GM21576 (cell line): ENCODE results near the gene PRKG1.

ENCODE experiments used
- ATAC-seq: cut with Tn5 transposase; IDR thresholded peaks from one replicate; pipeline ENCODE4 v1.9.1; 2021; ENCODE audit warnings: mild to moderate bottlenecking, moderate library complexity; ENCODE audit not compliant: unreplicated experiment

PRKG1 gene

DNA sequence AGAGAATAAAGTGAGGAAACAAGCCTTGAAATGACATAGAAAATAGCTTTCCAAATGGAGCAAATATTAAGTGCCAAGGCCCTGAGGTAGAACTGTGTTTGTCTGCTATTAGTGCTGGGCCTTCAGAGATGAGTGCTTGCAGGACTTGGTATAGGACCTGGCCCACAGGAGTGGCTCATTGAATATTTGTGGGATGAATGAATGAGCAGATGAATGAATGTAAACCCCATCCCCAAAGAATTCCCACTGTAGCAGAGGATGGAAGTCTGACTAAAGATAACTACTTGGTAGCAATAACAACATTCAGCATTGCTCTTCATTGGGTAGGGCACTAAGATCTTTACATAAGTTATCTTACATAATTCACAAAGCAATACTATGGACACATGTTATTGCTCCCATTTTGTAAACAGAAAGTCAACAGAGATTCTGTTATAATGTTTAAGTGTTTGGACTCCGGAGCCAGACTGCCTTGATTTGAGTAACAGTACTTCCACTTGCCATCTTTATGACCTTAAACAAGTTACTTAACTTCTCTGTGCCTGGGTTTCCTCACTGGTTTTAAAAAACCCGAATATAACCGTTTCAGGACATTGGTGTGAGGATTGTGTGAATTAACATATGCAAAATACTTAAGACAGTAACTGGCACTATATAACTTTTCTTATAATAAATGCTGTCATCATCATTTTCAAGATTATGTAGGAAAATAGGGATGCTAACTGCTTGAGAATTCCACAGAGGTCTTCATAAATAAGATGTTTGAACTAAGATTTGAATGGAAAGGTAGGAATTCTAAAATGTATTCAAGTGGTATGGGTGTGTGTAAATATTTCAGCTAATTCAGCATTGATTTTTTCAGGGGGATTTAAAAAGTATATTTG is 141.9 kb downstream of the PRKG1 start:
- ATAC-seq, result no peak

GRCh38 chr10:51217505-51217904 is 143.2 kb downstream of the PRKG1 start:
- ATAC-seq, result no peak

- no peak for ATAC-seq
These were observed 150.4 kb downstream of the PRKG1 start for GRCh38 chr10:51224671-51225161.

GRCh38 chr10:51227897-51228713 is 153.8 kb downstream of the PRKG1 start:
- ATAC-seq, result no peak

DNA sequence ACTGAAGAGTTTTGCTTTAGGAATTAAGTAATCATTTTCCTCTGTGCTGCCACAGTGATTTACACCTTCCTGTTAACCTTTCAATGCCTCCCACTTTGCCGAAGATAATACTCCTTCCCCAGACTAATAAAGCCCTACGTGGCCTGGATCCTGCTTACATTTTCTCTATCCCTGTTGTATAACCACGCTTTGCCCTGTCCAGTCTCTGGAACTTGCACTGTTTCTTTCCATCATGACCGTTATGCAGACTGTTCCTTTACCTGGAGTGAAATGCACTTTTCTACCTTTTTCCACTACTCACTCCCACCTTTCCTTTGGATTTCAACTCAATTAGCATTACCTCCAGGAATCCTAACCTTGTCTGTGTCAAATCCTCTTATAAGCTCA is 154.4 kb downstream of the PRKG1 start:
- ATAC-seq, result no peak

DNA sequence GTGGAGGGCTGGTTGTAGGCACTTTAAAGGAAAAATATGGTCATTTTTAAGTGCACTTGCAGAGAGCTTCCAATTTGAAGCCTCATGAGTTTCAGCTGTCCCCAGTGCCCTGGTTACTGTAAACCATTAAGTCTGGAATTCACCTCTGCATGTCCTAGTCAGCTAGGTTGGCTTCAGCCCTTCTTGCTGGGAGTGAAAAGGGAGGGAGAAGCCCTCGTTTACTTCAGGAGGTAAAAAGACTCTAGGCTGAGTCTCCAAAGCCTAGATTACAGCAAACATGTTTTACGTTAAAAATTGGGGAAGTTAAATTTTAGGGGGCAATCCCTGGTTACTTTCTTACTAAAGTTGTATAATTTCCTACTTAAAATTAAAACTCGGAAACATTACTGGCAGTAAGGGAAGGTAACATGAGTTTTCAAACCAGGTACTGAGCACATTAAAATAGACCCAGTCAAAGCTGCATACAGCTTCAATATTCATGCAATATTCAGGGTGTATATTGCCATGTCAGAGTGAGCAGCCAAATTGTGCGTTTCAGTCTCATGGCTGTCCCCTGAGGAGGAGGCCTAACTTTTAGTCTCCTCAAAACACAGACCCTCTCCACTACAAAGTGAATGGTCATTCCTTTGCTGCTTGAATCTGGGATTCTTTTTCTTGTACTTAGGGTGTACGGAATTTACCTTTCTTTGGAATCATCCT is 156.7 kb downstream of the PRKG1 start:
- ATAC-seq, result no peak

GRCh38 chr10:51231754-51232153 is 157.5 kb downstream of the PRKG1 start:
- no peak for ATAC-seq

DNA sequence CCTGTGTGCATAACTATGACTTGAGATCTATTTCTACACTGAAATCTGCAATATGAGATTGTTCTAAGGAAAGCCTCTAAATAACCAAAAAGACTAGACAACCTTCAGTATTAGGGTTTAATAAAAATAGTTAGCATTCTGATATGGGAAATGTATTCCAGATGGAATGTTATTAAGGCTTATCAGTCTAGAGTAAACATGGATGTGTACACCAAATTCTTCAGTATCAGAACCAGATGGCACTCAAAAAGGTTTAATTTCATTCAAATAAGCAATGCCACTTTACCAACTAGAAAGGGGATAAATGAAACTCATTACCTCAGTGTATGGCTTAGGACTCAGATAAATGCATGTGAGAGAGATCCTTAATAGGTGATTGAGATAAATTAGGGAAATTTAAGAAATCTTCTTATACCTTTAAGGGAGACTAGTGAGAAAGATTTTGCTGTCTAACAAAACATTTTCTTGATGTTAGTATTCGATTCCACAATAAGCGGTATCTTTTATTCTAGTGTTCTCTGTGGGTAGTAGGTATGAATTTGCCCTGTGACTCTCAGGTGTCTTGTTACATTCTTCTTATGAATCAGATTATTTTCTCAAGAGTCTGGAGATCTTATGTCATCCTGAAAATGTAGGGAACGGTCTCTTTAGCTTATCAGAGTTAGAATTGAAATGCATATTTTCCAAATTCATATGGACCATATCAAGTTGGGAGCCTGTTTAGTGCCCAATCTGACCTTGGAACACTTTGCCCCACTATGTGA is 159.2 kb downstream of the PRKG1 start:
- no peak for ATAC-seq

DNA sequence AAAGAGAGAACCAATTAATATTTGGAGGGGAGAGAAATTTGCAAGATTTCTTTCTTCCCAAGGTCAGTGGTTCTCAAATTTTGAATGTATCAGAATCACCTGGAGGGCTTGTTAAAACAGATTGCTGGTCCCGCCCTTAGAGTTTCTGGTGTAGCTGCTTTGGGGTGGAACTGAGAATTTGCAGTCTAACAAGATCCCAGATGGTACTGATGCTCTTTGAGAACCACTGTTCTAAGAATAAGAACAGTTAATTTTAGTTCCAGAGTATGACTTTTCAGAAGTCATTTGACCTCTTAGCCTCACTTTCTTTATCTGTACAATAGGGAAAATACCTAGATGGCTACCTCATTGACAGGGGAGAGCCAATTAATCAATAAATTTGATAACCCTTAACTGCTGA is 161.6 kb downstream of the PRKG1 start:
- ATAC-seq, result no peak

- no peak for ATAC-seq
These were observed 164.7 kb downstream of the PRKG1 start for GRCh38 chr10:51239006-51239405.

DNA sequence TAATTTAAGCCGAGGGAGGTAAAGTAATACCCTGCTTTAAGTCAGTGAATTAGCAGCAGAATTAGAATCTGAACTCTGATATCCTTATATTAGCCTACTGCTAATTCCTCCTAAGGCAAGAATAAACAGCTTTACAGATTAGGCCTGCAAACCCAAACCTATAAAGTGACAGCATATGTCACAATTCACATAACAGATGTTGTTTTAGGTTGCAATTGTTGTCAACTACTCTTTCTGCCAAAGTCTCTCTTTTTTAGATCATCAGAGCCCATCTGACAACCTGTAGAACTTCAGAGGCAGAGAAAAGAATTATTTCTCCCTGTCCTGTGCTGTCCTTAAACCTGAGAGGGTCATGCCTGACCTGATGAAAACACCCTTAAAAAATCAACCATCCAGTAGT is 167.2 kb downstream of the PRKG1 start:
- no peak for ATAC-seq

GRCh38 chr10:51242393-51242792 is 168.1 kb downstream of the PRKG1 start:
- no peak for ATAC-seq

DNA sequence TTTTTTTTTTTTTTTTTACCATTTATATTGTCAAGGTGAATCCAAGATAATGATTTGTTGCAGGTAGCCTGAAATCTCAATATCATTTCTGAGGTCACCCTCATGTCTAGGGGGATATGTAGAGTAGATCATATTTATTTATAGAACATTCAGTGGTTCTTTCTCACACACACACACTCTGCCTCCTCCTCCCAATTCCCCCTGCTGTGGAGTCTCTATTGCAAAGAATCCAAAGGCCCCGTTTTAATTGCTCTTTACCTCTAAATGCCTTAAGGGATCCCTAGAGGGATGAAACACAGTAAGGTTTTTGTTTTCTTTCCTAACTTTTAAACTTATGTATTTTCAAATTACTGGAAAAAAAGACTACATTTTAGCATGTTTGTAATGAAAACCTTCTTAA is 170.0 kb downstream of the PRKG1 start:
- no peak for ATAC-seq

DNA sequence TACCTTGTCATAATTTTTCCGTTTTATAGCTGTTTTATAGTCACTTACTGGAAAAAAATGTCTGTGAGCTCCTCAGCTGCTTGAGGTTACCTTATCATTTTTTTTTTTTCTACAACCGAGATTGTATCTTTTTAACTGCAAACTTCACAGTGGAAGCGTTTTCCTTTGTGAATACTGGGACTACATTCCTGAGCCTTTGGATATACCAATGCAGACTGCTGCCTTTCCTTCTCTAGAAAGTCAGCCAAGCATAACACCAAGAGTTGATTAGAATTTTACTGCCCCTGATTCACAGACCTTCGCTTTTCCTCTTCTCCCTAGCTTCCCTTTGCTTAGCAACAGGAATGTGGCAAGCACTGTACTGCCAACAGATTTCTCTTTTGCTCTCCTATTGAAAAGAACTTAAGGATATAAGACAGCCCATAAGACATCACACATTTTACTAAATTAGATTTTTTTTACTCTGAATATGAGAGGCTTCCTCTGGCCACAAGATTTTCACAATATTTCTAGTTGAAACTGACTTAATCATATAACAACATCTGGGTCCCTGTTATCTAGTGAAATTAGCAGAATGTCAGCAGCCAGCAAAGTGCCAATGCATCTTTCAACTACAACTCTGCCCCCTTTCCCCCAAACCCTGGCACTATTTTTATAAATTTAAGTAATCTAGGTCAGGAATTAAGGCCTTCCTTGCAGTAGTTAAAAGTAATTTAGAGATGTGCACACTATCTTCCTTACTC is 170.6 kb downstream of the PRKG1 start:
- no peak for ATAC-seq

- no peak for ATAC-seq
These were observed 171.9 kb downstream of the PRKG1 start for GRCh38 chr10:51246156-51246555.

DNA sequence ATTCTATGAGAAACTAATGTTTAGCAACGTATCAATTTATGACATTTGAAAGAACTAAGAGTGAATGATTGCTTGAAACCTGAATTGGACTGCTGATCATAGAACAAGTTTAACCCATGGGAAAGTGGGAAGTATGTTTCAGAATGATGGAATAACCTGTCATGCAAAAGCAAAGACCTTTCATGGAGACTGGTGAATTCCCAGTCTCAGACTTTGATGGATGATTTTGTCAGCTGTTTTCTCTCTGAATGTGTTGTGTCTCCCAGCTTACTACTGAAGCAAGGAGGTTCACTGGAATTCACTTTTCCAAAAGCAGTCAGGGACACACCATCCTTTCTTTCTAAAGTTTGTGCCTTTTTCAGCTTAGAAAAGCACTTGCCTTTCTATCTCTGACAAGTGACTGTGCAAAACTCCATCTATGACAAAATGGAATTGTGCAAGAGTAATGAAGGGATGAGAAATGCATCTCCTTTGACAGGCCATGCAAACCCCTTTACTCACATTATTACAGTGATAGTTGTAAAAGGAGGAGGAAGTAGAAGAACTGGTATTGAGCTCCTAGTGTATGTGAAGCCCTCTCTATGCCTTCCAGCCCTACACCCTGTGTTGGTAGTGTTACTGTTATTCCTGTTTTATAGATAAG is 176.1 kb downstream of the PRKG1 start:
- ATAC-seq, result no peak

GRCh38 chr10:51251110-51251509 is 176.8 kb downstream of the PRKG1 start:
- ATAC-seq, result no peak

DNA sequence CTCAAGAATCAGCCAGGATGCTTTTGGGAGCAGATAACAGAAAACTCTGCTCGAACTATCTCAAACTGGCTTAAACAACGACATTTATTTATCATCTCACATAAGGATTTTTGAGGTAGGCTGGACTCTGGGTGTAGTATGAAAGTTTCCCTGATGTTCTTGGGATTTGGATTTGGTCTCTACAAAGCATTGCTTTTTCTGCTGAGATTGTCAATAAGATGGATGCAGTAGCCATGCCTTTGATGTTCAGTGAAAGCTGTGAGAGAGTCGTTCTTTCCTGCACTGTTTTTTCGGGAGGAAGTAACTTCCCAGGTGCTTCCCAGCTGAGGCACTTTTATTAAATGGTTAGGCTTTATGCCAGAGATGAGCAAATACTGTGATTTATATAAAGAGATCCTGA is 181.1 kb downstream of the PRKG1 start:
- no peak for ATAC-seq

DNA sequence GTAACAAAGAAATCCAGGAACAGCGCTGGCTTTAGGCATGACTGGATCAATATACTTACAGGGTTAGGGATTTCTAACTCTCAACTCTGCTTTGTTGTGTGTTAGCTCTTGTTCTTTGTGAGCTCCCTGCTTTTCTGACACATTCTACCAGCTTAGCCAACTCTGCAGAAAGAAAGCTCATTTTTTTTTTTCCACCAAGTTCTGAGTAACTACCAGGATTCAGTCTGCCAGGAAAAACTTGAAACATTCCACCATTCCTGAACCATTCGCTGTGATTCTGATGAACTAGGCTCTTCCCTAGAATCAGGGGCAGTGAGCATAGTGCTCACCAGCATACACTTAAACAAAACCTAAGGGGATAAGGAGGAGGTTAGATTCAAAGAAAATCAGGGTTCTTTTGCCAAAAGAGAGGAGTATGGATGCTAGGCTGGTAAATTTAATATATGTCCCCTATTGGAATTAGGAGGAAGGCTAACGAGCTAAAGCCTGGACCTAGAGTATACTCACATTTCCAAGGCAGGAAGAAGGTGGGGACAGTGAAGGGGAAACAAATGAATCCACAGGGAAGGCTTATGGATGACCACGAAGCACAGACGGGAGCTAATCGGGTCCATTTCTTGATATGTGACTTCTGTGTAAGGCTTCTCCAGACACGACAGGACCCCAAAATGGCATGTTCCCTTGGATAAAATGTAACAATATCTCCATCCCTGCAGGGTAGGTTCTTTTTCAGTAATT is 183.4 kb downstream of the PRKG1 start:
- no peak for ATAC-seq
